NCI-H2081 treated with DMSO at 0.1 percent for 48 hours (cell line): Measurements from ENCODE around the gene QRICH1.

Experiments used
- DNase-seq: peaks from one replicate; lab custom pipeline; 2025; lab: John Stamatoyannopoulos, UW

Gene QRICH1

GRCh38 chr3:49032646-49033304 lies 61.1 kb downstream of the QRICH1 start:
- no peak for DNase-seq

DNA sequence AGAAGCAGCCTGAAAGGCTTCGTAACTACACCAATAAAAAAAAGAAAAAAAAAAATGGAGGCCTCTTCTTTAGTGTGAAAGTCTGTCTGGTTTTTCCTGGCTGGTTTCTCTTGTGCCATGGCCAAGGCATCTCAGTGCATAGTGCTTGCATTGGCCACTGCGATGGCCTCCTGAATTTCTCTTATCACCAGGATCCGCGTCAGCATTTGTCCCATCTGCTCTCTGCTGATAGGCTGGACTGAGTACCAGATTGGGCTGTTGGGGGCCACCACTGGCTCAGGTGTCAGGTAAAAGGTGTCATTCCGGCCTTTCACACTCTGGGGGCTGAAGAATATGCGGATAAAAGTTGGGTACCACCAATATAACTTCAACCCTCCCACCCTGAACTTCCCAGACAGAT lies 63.5 kb downstream of the QRICH1 start:
- DNase-seq = no peak

DNA sequence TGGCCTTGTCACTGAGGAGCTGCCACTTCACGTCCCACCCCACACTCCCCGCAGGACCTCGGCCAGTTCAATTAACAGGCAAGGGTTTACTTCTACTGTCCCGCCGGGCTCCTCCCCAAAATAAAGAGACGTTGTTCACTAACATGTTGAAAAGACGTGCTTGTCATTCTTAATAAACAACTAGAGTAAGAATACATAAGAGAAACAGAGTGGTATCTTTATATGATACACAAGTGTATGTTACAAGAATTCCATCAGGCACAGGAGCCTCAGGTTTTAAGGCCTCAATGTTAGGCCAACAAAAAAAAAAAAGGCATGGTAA lies 64.3 kb downstream of the QRICH1 start:
- DNase-seq = no peak

DNA sequence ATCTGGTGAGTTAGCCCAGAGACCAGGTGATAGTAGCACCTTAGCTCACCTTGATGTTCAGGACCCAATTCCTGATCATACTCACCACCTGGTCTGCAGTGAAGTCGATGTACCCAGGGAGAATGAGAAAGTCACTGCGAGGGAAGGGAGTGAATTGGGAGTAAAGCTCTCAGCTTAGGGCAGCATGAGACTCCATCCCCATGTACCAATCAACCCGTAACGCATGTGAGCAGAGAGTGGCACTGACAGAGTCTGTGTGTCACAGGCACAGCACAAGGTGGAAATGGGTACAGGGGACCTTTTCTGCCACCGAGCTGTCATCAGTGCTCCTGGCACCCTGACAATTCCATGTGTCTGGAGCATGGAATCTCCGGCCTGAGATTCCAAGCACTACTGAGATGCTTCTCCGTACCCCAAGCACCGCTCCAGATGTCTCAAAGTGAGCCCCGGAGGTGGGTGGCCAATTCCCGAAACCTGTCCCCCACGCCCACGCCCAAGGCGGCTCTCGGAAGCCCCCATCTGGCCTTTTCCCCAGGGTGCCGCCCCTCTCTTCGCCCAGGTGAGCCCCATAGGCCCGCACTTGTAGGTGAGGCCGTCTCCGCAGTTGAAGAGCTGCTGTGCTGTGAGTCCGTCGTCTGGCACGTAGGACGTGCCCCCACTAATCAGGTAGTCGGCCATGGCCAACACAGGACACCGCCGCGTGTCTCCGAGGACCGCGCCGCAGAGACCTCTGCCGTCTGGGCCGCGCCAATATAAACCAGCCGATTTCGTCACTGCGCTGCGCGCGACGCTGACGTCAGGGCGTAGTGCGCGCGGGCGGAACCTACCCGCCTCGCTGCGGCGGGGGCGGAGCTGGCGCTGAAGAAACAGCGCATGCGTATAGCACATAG lies 65.0 kb downstream of the QRICH1 start, which contains the start of gene IMPDH2:
TSS of gene IMPDH2 (minus strand) at position 726 of the 890 bp plus-strand sequence. CDS start at position 678, 48 bp downstream.
- peak; percentile 36 for DNase-seq

DNA sequence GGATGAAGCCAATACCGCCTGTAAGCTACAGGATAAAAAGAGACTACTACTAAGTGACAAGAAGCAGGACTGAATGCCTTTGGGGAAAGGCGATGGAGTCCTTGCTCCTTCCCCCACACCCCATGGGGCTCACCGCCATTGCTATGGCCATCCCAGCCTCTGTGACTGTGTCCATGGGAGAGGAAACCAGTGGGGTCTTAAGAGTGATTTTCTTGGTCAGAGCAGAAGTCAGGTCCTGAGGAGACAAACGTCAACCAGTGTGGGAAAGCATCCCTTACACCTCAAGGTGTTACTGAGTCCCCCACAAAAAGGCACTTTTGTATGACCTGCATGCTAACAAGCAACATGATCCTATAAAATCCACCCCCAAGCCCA lies 65.6 kb downstream of the QRICH1 start:
- DNase-seq = no peak

DNA sequence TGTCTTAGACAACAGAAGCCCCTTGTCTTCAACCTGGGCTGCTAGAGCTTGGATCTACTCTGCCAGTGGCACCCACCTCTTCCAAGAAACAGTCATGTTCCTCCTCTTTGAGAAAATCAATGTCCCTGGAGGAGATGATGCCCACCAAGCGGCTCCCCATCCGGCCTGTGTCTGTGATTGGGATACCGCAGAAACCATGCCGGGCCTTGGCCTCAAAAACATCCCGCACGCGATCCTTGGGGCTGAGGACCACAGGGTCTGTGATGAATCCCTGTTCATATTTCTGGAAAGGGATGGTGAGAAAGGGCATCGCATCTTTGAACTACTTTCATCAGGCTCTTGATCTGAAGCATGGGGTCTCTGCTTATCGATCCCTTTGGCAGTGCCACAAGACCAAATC lies 66.2 kb downstream of the QRICH1 start:
- no peak for DNase-seq

- no peak for DNase-seq
These were observed 67.3 kb downstream of the QRICH1 start for GRCh38 chr3:49026536-49026935.

GRCh38 chr3:49025793-49026520 lies 67.9 kb downstream of the QRICH1 start:
- DNase-seq = no peak

DNA sequence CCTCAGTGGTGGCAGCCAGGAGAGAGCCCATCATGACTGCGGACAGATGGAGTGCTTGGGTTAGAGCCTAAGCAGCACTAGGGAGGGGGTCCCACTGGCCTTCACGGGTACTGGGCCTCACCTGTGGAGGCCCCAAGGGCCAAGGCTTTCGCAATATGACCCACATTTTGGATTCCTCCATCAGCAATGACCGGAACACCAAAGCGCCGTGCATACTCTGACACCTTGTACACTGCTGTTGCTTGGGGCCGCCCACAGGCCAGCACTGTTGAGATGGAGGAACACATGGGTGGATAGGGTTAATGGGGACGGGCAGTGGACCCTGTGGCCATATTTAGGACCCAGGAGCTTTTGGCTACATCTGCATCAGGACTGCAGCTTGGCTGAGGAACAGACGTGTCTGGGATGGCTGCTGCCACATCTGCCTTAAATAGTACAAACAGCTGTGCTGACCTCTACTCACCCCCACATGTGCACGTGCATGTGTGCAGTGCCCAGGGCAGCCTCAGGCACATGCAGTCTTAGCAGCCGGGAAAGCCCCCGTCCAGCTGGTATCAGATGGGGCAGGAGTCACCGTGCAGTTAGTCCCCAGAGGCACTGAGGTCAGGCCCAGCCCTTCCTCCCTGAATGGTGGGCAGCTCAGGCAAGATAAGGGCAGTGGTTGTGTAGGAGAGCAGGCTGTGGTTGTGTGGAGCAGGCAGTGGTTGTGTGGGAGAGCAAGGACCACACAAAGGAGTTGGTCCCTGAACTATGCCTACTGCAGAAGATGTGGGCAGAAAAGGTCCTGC lies 68.7 kb downstream of the QRICH1 start:
- no peak for DNase-seq

GRCh38 chr3:49024449-49024848 lies 69.4 kb downstream of the QRICH1 start:
- DNase-seq = no peak

DNA sequence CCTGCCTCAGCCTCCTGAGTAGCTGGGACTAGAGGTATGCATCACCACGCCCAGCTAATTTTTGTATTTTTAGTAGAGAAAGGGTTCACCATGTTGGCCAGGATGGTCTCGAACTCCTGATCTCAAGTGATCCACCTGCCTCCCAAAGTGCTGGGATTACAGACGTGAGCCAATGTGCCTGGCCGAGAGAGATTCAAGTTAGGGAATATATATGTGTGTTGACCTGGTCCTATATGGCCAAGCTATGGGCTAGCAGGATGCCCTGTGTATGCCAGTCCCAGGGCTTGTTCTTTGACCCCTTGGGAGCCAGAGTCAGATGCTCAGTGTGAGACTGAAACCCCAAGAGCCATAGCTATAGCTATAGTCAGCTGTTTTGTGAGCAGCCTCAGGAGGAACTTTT lies 70.1 kb downstream of the QRICH1 start:
- DNase-seq = no peak

- DNase-seq = no peak
These were observed 71.1 kb downstream of the QRICH1 start for GRCh38 chr3:49022688-49023171.

- DNase-seq = peak; percentile 70
These were observed 71.8 kb downstream of the QRICH1 start, which contains the start of gene NDUFAF3 for GRCh38 chr3:49021813-49022687. Gene NDUFAF3 (plus strand): TSS chr3:49022121. CDS start chr3:49022145, 24 bp downstream.

GRCh38 chr3:49021213-49021812 lies 72.6 kb downstream of the QRICH1 start:
- peak; percentile 78 for DNase-seq

GRCh38 chr3:49020330-49021212 lies 73.3 kb downstream of the QRICH1 start:
- DNase-seq = no peak

GRCh38 chr3:49019941-49020329 lies 73.9 kb downstream of the QRICH1 start:
- no peak for DNase-seq

DNA sequence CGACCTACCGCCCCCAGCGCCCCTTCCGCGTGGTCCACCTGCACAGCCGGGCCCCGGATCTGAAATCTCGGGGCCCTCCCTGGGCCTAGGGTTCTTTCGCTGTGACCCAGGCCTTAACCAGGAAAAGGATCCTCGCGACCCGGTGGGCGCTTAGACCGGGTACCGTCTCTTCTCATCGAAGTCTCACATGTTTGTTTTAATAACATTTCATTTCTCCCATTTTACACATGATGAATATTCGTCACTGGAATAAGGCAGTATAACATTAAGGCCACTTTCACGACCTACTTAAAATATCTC lies 75.2 kb downstream of the QRICH1 start:
- no peak for DNase-seq

DNA sequence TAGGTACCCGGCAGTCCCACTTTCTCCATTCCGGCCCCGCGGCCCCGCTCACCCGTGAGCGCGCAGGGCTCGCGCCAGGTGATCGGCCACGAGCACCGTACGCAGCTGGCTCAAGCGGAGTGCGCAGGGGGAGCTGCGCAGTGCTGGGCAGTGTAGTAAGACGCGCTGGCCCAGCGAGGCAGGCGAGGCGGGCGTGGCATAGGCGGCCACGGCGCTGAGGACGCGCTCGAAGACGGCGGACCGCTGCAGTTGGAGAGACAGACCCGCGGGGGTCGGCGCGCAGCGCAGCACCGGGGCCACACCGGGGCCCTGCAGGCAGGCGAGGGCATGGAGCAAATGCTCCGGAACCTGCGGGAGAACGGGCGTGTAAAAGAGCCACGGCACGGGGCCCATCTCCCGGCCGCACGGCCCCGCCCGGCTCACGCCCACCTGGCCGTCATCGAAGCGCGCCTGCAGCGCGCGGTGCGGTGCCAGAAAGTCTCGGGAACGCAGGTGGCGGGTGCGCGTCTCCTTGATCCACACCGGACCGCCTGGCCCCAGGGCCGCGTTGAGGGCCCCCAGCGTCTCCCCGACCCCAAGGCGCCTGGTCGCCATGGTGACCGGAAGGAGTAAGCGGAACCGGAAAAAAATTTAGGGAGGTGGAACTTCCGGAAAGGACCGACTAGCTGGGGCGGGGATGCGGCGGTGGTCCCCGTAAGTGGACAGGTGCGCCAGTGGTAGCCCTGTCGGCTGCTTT lies 75.7 kb downstream of the QRICH1 start, which contains the start of gene DALRD3:
TSS of gene DALRD3 (minus strand) at position 610 of the 736 bp plus-strand sequence. CDS start at position 594, 16 bp downstream.
- DNase-seq = no peak
